Lower leg skin (tissue), 3 donors: ENCODE data around the gene IL9R.

Experiments
- CTCF ChIP-seq, 3 donors: fragments of 450-650 bp; IDR thresholded peaks; one replicate each; pipeline ENCODE4 v1.5.1; 2016; ENCODE audit warnings: antibody characterized with exemption in 3 of 3, mild to moderate bottlenecking in 3 of 3, moderate library complexity in 2 of 3
- POLR2A ChIP-seq, 2 donors: fragments of 450-650 bp; IDR thresholded peaks; one replicate each; pipeline ENCODE4 v1.6.1; 2016 to 2017; ENCODE audit warnings: antibody characterized with exemption in 2 of 2, mild to moderate bottlenecking in 1 of 2, moderate library complexity in 1 of 2

- no peak for TF ChIP-seq CTCF (IDR thresholded peaks at IDR 0.05)
- no peak for TF ChIP-seq POLR2A (IDR thresholded peaks at IDR 0.05)
Observed at GRCh38 chrX:155951237-155951789, 46.2 kb upstream of the IL9R start.
